Pulmonary artery endothelial cell (primary cell): ENCODE measurements around the gene ARMC12. TPM values are rescaled to one million over a fixed set of nuclear protein-coding genes. Genes with fewer than 3 reads are reported as not detected.

ENCODE experiments used
- DNase-seq: peaks from one replicate; pipeline ENCODE4 v3.0.0-alpha.2; 2011; ENCODE audit warnings: low read depth, low spot score
- total RNA-seq: library from RNA; depleted of rRNA; stranded (reverse); fragments of >200 nt; gene quantifications from 2 replicates; pipeline ENCODE4 v1.2.3, GENCODE V29; 2014

ARMC12 gene
- total RNA-seq, 1 donor from 2014 or later, result 0.40 TPM

- DNase-seq, result no peak
Observed at GRCh38 chr6:35735452-35735851, 1.4 kb upstream of the ARMC12 start.

DNA sequence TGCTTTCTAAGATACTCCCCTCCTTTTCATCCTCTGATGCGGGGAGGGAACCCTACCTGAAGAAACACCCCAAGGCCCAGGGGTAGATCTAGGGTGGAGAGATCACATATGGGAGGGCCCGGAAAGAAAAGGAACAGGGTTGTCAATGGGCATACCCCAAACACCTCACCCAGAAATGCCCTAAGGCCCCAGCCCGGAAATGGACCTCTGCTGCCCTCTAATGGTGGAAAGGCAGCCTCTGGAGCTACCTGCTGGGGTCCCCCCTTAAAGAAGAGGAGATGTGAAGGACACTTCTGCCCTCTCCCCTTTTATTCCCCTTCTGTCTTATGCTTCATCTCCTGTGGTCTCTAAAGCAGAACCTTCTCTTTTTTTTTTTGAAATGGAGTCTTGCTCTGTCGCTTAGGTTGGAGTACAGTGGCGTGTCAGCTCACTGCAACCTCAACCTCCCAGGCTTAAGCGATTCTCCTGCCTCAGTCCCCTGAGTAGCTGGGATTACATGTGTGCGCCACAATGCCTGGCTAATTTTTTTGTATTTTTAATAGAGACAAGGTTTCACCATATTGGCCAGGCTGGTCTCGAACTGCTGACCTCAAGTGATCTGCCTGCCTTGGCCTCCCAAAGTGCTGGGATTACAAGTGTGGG is 458 bp upstream of the ARMC12 start:
- DNase-seq, result no peak

GRCh38 chr6:35737413-35738211 is 780 bp downstream of the ARMC12 start:
- peak; percentile 58 for DNase-seq

DNA sequence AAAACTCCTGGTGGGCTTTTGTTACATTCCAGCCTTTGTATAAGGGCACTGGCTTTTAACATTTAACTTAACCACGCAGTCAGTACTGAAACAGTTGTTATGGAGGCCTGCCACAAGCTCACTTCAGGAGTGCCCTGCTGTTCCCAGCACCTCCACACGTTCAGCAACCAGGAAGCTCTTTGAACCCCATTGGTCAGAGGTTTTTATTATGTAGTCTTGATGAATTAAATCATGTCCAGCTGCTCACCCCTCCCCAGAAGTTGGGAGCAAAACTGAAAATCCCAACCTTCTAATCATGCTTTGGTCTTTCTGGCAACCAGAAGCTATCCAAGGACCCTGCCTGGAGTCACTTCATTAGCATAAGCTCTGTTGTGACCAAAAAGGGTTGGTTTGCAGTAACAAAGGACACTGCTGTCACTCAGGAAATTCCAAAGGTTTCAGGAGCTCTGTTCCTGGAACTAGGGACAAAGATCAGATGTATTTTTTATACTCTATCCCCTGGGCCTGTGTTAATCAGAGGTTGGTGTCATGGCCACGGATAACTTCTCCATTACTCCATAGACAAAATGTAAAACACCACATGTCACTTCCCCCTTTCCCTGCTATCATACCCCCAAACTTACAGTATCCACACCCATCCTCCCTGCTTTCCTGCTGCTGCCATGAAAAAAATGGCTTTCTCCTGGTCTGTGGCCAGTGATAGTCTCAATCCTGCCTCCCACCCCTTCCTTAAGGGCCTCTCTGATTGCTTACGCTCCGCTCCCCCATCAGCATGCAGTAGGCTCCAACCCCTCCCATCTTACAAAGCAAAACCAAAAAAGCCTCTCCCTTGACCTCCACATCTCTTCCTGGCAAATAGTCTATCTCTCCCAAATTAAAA is 3.1 kb downstream of the ARMC12 start:
- DNase-seq, result no peak

GRCh38 chr6:35742842-35743241 is 6.0 kb downstream of the ARMC12 start:
- no peak for DNase-seq

- no peak for DNase-seq
Observed at GRCh38 chr6:35745509-35745908, 8.7 kb downstream of the ARMC12 start.

DNA sequence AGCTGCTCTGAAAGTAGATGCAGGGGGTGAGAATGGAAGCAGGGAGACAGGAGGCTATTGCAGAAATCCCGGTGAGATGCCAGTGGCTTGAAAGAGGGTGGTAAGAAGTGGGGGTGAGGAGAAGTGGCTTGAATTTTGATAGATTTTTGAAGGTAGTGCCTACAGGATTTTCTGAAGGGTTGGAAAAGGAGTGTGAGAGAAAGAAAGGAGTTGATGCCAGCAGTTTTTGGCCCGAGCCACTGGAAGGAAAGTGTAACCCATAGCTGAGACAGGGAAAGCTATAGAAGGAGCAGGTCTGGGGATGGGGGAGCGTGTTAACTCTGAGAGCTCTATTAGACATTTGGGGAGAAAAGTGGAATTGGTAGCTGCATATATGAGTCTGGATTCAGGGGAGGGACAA is 9.7 kb downstream of the ARMC12 start:
- DNase-seq, result no peak

GRCh38 chr6:35747877-35748276 is 11.0 kb downstream of the ARMC12 start:
- no peak for DNase-seq

GRCh38 chr6:35750557-35750956 is 13.7 kb downstream of the ARMC12 start:
- DNase-seq, result no peak

DNA sequence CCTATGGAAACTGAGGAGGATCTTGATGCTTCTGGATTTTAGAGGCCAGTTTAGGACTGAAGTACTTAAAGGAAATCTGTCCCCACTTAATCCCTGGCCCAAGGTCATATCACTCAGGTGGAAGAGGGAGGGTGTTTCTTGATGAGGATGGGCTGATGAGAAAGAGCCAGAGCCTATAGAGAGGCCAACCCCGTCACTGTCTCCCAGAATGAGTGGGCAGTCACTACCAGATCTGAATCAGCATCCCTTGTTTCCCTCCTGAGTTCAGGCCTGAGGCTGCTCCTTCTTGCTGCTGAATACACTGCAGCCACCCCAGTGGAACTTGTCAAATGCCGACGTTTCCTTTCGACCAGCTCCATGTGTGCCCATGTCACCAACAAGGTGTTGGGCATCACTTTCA is 14.8 kb downstream of the ARMC12 start:
- DNase-seq, result no peak

DNA sequence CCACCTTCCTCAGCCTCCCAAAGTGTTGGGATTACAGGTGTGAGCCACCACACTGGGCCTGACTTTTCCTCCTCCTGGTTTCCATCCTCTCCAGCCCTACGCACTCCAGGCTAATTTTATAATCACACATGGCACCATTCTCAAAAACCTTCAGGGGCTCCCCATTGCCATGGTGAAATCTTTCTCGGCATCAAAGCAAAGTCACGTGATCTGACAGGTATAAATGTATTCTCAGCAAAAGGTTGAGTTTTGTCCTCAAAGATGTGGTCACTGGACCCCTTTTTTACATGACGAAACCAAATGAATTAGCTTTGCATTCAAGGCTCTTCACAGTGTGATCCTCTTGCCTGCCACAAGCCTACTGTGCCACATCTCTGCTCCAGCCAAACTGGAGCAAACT is 15.5 kb downstream of the ARMC12 start:
- DNase-seq, result no peak

GRCh38 chr6:35754452-35755277 is 17.8 kb downstream of the ARMC12 start:
- no peak for DNase-seq

- DNase-seq, result no peak
Observed at GRCh38 chr6:35755278-35755924, 18.6 kb downstream of the ARMC12 start.

- no peak for DNase-seq
Observed at GRCh38 chr6:35757456-35758123, 20.8 kb downstream of the ARMC12 start.

GRCh38 chr6:35759426-35759825 is 22.6 kb downstream of the ARMC12 start:
- DNase-seq, result no peak

GRCh38 chr6:35765739-35766138 is 28.9 kb downstream of the ARMC12 start:
- no peak for DNase-seq

GRCh38 chr6:35769211-35769610 is 32.4 kb downstream of the ARMC12 start:
- no peak for DNase-seq

GRCh38 chr6:35771343-35771627 is 34.5 kb downstream of the ARMC12 start:
- no peak for DNase-seq

DNA sequence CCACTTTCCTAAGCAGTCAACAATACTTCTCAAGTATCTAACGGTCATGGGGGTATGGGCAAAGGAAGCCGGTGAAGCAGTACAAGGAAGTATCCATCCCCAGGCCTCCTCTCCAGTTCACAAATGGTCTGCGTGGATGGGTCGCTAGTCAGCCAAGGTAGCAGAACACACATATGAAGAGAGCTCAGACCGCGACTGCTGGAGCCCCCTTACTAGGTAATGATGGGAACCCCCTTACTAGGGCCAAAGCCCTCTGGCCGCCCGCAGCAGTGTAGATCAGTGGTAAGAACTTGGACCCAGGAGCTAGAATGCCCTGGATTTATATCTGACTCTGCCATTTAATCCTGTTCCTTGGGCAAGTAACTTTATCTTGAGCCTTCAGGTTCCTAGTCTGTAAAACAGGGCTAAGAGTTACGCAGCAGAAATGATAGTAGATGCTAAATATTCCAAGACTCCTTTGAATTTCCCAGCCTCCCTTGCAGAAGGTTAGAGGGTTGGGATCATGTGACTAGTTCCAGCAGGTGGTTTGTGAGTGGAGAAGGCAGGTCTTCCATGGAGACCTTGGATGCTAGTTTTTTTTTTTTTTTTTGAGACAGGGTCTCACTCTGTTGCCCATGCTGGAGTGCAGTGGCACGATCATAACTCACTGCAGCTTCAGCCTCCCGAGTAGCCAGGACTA is 37.4 kb downstream of the ARMC12 start:
- no peak for DNase-seq

DNA sequence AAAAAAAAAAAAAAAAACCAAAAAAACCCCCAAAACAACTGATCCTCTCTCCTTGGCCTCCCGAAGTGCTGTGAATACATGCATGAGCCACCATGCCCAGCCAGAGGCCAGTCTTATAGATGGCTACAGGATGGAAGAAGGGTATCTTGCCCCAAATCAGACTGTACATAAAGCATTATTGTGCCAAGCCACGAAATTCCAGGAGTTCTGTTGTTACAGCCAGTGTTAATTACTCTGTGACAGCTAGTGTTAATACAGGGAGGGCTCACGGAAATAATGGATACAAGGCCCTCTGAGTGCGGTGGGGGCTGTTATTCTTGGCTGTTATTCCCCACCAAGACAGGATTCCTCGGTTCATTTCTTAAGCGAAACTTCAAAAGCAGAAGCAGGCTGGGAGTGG is 38.2 kb downstream of the ARMC12 start:
- no peak for DNase-seq
